Neuronal stem cell (in vitro differentiated cells): ENCODE data around the gene SLC44A4.
"Not testable (repeated sequence)": the region's sequence is repeated elsewhere in the genome, so short reads cannot be mapped to it uniquely, and the experiment has no call there.

Experiments used
- DNase-seq: peaks from one replicate; pipeline ENCODE4 v3.0.0-alpha.2; 2013; ENCODE audit warnings: low spot score
- H2AFZ ChIP-seq: one replicate; pipeline ENCODE4 v1.6.1; 2013; ENCODE audit warnings: mild to moderate bottlenecking, low read length, inconsistent platforms
- H2AK5ac ChIP-seq: 2 replicates; pipeline ENCODE4 v1.6.1; 2013; ENCODE audit warnings: low read depth, mild to moderate bottlenecking, inconsistent platforms, low read length, moderate library complexity, mixed read lengths
- H2BK120ac ChIP-seq: 2 replicates; pipeline ENCODE4 v1.6.1; 2013; ENCODE audit warnings: low read depth, mild to moderate bottlenecking, inconsistent platforms, low read length, moderate library complexity, mixed read lengths
- H2BK12ac ChIP-seq: one replicate; pipeline ENCODE4 v1.6.1; 2013; ENCODE audit warnings: low read length, inconsistent platforms
- H2BK15ac ChIP-seq: 2 replicates; pipeline ENCODE4 v1.6.1; 2013; ENCODE audit warnings: mild to moderate bottlenecking, low read length, inconsistent platforms, mixed read lengths
- H2BK5ac ChIP-seq: one replicate; pipeline ENCODE4 v1.6.1; 2013; ENCODE audit warnings: inconsistent platforms, mild to moderate bottlenecking, low read length, moderate library complexity
- H3K14ac ChIP-seq: one replicate; pipeline ENCODE4 v1.6.1; 2013; ENCODE audit warnings: low read length, inconsistent platforms
- H3K18ac ChIP-seq: 2 replicates; pipeline ENCODE4 v1.6.1; 2013; ENCODE audit warnings: low read length, inconsistent platforms
- H3K23ac ChIP-seq: 2 replicates; pipeline ENCODE4 v1.6.1; 2013; ENCODE audit warnings: low read depth, mild to moderate bottlenecking, mixed read lengths, low read length, inconsistent platforms; ENCODE audit not compliant: poor library complexity
- H3K27ac ChIP-seq: replicated peaks from 3 replicates; pipeline ENCODE4 v1.5.1; 2013; ENCODE audit warnings: low read length, inconsistent platforms
- H3K27me3 ChIP-seq, 3 experiments: 2 replicates each; pipeline ENCODE4 v1.6.1; 2013; ENCODE audit warnings: low read length in 3 of 3, mild to moderate bottlenecking in 2 of 3, inconsistent platforms in 1 of 3, low read depth in 1 of 3, mixed read lengths in 1 of 3, moderate library complexity in 1 of 3; ENCODE audit not compliant: control insufficient read depth in 3 of 3, insufficient read depth in 3 of 3
- H3K36me3 ChIP-seq, 2 donors: replicated peaks in 1 of 2; 2 replicates each; pipeline ENCODE4 v1.6.1; 2013; ENCODE audit warnings: low read length in 2 of 2; ENCODE audit not compliant: control insufficient read depth in 2 of 2, insufficient read depth in 2 of 2
- H3K4ac ChIP-seq: 2 replicates; pipeline ENCODE4 v1.6.1; 2013; ENCODE audit warnings: inconsistent platforms, mild to moderate bottlenecking, low read length, moderate library complexity
- H3K4me1 ChIP-seq, 2 donors: 1 replicate in 1 of 2; 2 replicates in 1 of 2; pipeline ENCODE4 v1.6.1; 2013; ENCODE audit warnings: low read length in 2 of 2, low read depth in 1 of 2; ENCODE audit not compliant: control insufficient read depth in 2 of 2, insufficient read depth in 1 of 2
- H3K4me2 ChIP-seq: one replicate; pipeline ENCODE4 v1.6.1; 2013; ENCODE audit warnings: mild to moderate bottlenecking, low read length, inconsistent platforms; ENCODE audit not compliant: insufficient read depth, poor library complexity, severe bottlenecking
- H3K4me3 ChIP-seq, 2 donors: 2 replicates each; pipeline ENCODE4 v1.5.1; 2013; ENCODE audit warnings: low read length in 2 of 2, mild to moderate bottlenecking in 2 of 2, inconsistent platforms in 1 of 2, moderate library complexity in 1 of 2
- H3K79me1 ChIP-seq: one replicate; pipeline ENCODE4 v1.6.1; 2013; ENCODE audit warnings: low read depth, mild to moderate bottlenecking, inconsistent platforms, low read length, moderate library complexity
- H3K9ac ChIP-seq: one replicate; pipeline ENCODE4 v1.6.1; 2013; ENCODE audit warnings: mild to moderate bottlenecking, low read depth, low read length, inconsistent platforms; ENCODE audit not compliant: poor library complexity
- H3K9me3 ChIP-seq, 2 donors: replicated peaks in 1 of 2; 2 replicates each; pipeline versions ENCODE3 to v1.6.1; 2013; ENCODE audit warnings: low read length in 2 of 2, mild to moderate bottlenecking in 2 of 2, inconsistent platforms in 1 of 2, low read depth in 1 of 2, mixed read lengths in 1 of 2, moderate library complexity in 1 of 2; ENCODE audit not compliant: control insufficient read depth in 2 of 2, insufficient read depth in 1 of 2
- H4K8ac ChIP-seq: one replicate; pipeline ENCODE4 v1.6.1; 2013; ENCODE audit warnings: low read depth, mild to moderate bottlenecking, inconsistent platforms, low read length, moderate library complexity
- H4K91ac ChIP-seq: one replicate; pipeline ENCODE4 v1.6.1; 2013; ENCODE audit warnings: low read length, low read depth, mild to moderate bottlenecking, inconsistent platforms; ENCODE audit not compliant: poor library complexity
- WGBS, 2 donors: extraction: QIAGEN DNeasy Blood & Tissue Kit; methylation state at CpG; one replicate each; pipeline ENCODE4 v1.1.7; 2013; ENCODE audit warnings: missing lambda C conversion rate in 2 of 2, mixed read lengths in 1 of 2; ENCODE audit not compliant: insufficient read length in 2 of 2, insufficient replicate concordance in 1 of 2; ENCODE audit errors: extremely low coverage in 2 of 2; 5-methylcytosine and 5-hydroxymethylcytosine counted together

SLC44A4 gene

GRCh38 chr6:31908791-31909190 lies 30.0 kb upstream of the SLC44A4 start:
- no peak overlapping the region for H3K27ac ChIP-seq
- H3K4me3 ChIP-seq: no peak overlapping the region
- DNase-seq: no peak
- H2BK12ac ChIP-seq: no peak overlapping the region
- no peak overlapping the region for H4K91ac ChIP-seq
- no peak overlapping the region for H2AFZ ChIP-seq
- no peak overlapping the region for H3K23ac ChIP-seq
- H3K4ac ChIP-seq: no peak overlapping the region
- no peaks in the 10 kb centered on the region for H3K36me3 ChIP-seq
- peaks cover 0 to 3% (median 0%) of the 10 kb centered on the region in 3 experiments for H3K27me3 ChIP-seq
- no peaks in the 10 kb centered on the region for H3K79me1 ChIP-seq
- H2BK15ac ChIP-seq: no peak overlapping the region
- no peak overlapping the region for H2BK5ac ChIP-seq
- H3K14ac ChIP-seq: no peak overlapping the region
- H3K4me1 ChIP-seq: peaks cover 6 to 8% of the 10 kb centered on the region in 2 donors
- H2BK120ac ChIP-seq: no peak overlapping the region
- H3K18ac ChIP-seq: no peak overlapping the region
- H2AK5ac ChIP-seq: no peak overlapping the region
- H3K4me2 ChIP-seq: no peak overlapping the region
- WGBS, 2 donors: no CpG with 5 or more reads among the region's 4 CpGs
- H3K9me3 ChIP-seq: no peaks in the 10 kb centered on the region
- no peak overlapping the region for H3K9ac ChIP-seq
- H4K8ac ChIP-seq: no peak overlapping the region

GRCh38 chr6:31908255-31908654 lies 29.5 kb upstream of the SLC44A4 start:
- WGBS, 2 donors: no CpG with 5 or more reads among the region's 5 CpGs

GRCh38 chr6:31907158-31907813 lies 28.5 kb upstream of the SLC44A4 start:
- Histone ChIP-seq H3K14ac (no peak overlapping the region), H2AFZ (no peak overlapping the region), H3K27me3 (peaks cover 0 to 3% (median 0%) of the 10 kb centered on the region in 3 experiments), H2AK5ac (no peak overlapping the region), H3K4me3 (no peak overlapping the region), H4K8ac (no peak overlapping the region), H4K91ac (no peak overlapping the region), H3K18ac (no peak overlapping the region), H2BK5ac (no peak overlapping the region), H3K4me2 (peak overlapping the region; percentile 4), H2BK120ac (no peak overlapping the region), H3K27ac (no peak overlapping the region), H3K4me1 (peaks cover 11 to 12% of the 10 kb centered on the region in 2 donors), H3K4ac (no peak overlapping the region), H3K9ac (no peak overlapping the region), H2BK15ac (no peak overlapping the region), H3K79me1 (no peaks in the 10 kb centered on the region), H2BK12ac (no peak overlapping the region), H3K23ac (no peak overlapping the region), H3K36me3 (no peaks in the 10 kb centered on the region), H3K9me3 (no peaks in the 10 kb centered on the region)
- DNase-seq: no peak
- WGBS, 2 donors: no CpG with 5 or more reads among the region's 7 CpGs

More at GRCh38 chr6:31908255-31908654, 29.5 kb upstream of the SLC44A4 start:
- H3K9ac ChIP-seq, H2BK12ac ChIP-seq, H3K4me2 ChIP-seq, H2BK5ac ChIP-seq, H3K4me3 ChIP-seq, H3K4ac ChIP-seq, H3K14ac ChIP-seq, H3K4me1 ChIP-seq, H3K79me1 ChIP-seq, H3K9me3 ChIP-seq, H2AFZ ChIP-seq, H2BK15ac ChIP-seq, H2AK5ac ChIP-seq, H2BK120ac ChIP-seq, H4K8ac ChIP-seq, H3K27me3 ChIP-seq, H3K27ac ChIP-seq, H3K23ac ChIP-seq, H4K91ac ChIP-seq, DNase-seq, H3K36me3 ChIP-seq, H3K18ac ChIP-seq: not testable (repeated sequence)

DNA sequence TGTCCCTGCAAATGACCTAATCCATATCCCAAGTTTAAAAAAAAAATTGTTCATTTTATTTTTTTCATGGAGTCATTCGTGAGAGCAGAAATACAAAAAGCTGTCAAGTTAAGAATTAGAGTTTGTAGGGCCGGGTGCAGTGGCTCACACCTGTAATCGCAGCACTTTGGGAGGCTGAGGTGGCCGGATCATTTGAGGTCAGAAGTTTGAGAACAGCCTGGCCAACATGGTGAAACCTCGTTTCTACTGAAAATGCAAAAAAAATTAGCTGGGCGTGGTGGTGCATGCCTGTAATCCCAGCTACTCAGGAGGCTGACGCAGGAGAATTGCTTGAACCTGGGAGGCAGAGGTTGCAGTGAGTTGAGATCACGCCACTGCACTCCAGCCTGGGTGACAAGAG lies 27.9 kb upstream of the SLC44A4 start:
- H3K79me1 ChIP-seq, H3K4me2 ChIP-seq, H2BK120ac ChIP-seq, H3K27ac ChIP-seq, H3K27me3 ChIP-seq, H2BK12ac ChIP-seq, H3K23ac ChIP-seq, H3K4ac ChIP-seq, H3K36me3 ChIP-seq, H3K18ac ChIP-seq, H3K4me3 ChIP-seq, H3K14ac ChIP-seq, DNase-seq, H2AFZ ChIP-seq, H2BK15ac ChIP-seq, H3K9ac ChIP-seq, H2AK5ac ChIP-seq, H4K8ac ChIP-seq, H3K9me3 ChIP-seq, H2BK5ac ChIP-seq, H4K91ac ChIP-seq: not testable (repeated sequence)
- no CpG with 5 or more reads among the region's 8 CpGs for WGBS, 2 donors
- H3K4me1 ChIP-seq: peaks cover 10 to 11% of the 10 kb centered on the region in 2 donors
